Dedifferentiated amniotic fluid mesenchymal stem cell (primary cell): ENCODE data around the gene HK2.
A peak's percentile ranks its signal among the peaks of the same experiment; 100 is the strongest.
"Not testable (repeated sequence)": the region's sequence is repeated elsewhere in the genome, so short reads cannot be mapped to it uniquely, and the experiment has no call there.

Experiments used
- DNase-seq: peaks from one replicate; pipeline ENCODE4 v3.0.0-alpha.2; 2016; ENCODE audit errors: extremely low spot score

HK2 gene

GRCh38 chr2:74895001-74895400 is 61.1 kb downstream of the HK2 start:
- no peak for DNase-seq

GRCh38 chr2:74896232-74896631 is 62.3 kb downstream of the HK2 start:
- no peak for DNase-seq

GRCh38 chr2:74900225-74900624 is 66.3 kb downstream of the HK2 start:
- DNase-seq = not testable (repeated sequence)

GRCh38 chr2:74902281-74902860 is 68.4 kb downstream of the HK2 start:
- DNase-seq = no peak

GRCh38 chr2:74906395-74906794 is 72.5 kb downstream of the HK2 start:
- no peak for DNase-seq

- not testable (repeated sequence) for DNase-seq
Observed at GRCh38 chr2:74907560-74907959, 73.6 kb downstream of the HK2 start.

GRCh38 chr2:74908748-74909444 is 75.0 kb downstream of the HK2 start:
- no peak for DNase-seq

GRCh38 chr2:74910245-74910644 is 76.3 kb downstream of the HK2 start:
- DNase-seq = peak; percentile 55

- DNase-seq = no peak
Observed at GRCh38 chr2:74911061-74911460, 77.1 kb downstream of the HK2 start.

- DNase-seq = no peak
Observed at GRCh38 chr2:74915743-74916142, 81.8 kb downstream of the HK2 start.

- DNase-seq = no peak
Observed at GRCh38 chr2:74916394-74916793, 82.5 kb downstream of the HK2 start.

GRCh38 chr2:74917702-74918619 is 84.0 kb downstream of the HK2 start:
- DNase-seq = peak; percentile 75

GRCh38 chr2:74919827-74920226 is 85.9 kb downstream of the HK2 start:
- no peak for DNase-seq

- DNase-seq = no peak
Observed at GRCh38 chr2:74921236-74921736, 87.4 kb downstream of the HK2 start.

- DNase-seq = no peak
Observed at GRCh38 chr2:74922592-74923227, 88.8 kb downstream of the HK2 start.

- DNase-seq = no peak
Observed at GRCh38 chr2:74924463-74925265, 90.7 kb downstream of the HK2 start.

- DNase-seq = no peak
Observed at GRCh38 chr2:74925361-74925786, 91.4 kb downstream of the HK2 start.

GRCh38 chr2:74927621-74928020 is 93.7 kb downstream of the HK2 start:
- DNase-seq = no peak

- DNase-seq = no peak
Observed at GRCh38 chr2:74930811-74931486, 97.0 kb downstream of the HK2 start.

- no peak for DNase-seq
Observed at GRCh38 chr2:74931940-74932339, 98.0 kb downstream of the HK2 start.
